Fibroblast of skin of abdomen (primary cell): ENCODE data around the gene TAF1C.

ENCODE experiments used
- DNase-seq: peaks from one replicate; pipeline ENCODE4 v3.0.0-alpha.2; 2013

TAF1C gene

DNA sequence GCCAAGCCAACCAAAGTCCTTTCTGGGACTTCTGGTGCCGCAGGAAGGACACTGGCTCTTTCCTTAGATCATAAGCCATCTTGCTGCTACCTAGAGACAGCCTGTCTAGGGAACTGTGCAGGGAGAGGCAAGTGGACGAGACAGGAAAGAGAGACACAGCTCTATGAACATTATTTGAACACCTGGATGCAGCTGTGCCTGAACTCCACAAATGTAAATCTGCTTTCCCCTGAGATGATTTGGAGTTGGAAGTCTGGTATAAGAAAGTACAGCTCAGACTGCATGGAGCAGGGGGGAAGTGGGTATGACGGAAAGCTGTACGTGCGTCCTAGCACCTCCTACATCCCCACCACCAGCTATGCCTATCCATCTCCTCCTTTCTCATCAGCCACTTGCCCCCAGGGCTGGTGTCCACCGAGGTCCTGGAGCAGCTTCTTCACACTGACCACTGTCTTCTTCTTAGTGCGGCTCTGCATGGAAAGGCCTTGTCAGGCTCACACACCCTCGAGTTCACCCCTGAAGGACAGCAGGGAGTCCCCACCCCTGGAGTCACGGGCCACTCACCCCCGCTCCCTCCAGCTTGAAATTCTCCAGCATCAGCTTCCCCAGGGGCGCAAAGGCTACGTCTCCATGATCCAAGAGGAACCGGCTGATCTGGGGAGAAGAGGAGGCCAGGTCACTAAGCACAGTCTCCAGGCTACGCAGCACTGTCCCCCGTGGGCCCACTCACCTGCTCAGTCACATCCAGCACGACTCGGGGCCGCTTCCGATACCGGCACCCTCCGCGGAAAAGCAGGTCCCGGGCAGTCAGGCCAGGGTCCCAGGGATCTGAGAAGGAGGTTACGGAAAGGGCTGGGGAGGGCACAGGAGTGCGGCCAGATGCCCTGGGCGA lies 3.9 kb downstream of the TAF1C start:
- no peak for DNase-seq

DNA sequence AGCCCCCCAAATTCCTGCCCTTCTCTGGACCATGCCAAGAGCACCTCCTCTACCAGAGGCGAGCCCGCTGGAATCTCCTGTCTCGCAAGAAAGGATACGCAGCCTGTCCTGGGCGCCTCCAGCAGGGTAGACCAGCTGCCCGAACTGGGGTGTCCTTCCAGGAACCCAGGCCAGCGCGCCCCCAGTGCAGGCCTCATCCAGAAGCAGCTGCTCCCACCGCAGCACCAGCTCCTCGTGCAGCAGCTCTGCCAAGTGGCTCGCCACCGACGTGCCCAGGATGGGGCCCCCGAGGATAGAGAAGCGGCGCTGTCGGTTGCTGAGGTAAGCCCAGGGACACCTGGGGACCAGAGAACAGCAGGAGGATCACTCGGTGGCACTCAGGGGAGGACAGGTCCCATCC lies 4.8 kb downstream of the TAF1C start:
- DNase-seq = no peak

DNA sequence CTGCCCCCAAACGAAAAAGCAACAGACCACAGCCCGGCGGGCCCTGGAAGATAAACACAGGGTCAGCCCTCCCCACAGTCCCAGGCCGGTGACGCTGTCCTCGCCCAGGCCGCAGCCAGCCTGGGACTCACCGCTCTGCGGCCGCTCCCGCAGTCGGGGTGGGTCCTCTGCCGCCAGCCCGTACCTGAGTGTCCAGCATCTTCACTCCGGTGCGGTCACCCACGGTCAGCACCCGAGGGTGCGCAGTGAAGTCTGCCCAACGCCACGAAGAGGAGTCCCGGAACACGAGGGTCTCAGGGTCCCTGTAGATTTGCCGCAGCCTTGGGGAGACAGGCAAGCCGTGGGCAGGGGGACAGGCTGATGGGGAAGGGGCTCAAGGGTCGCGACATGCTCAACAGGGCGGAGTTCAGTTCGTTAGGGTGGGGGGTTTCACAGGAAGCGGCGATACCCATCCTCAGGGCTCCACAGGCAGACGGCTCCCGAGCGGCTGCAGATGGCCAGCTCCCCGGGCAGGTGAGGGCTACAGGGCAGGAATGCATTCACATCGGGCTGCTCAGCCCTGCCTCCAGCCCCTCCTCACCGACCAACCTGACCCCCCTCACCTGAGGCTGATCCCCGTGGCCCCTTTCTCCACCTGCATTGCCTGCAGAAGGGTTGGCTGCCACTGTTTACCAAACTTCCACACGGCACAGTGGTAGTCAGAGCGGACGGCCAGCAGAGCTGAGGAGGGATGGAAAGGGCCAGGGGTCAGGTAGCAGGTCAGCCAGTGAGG lies 5.5 kb downstream of the TAF1C start:
- no peak for DNase-seq

DNA sequence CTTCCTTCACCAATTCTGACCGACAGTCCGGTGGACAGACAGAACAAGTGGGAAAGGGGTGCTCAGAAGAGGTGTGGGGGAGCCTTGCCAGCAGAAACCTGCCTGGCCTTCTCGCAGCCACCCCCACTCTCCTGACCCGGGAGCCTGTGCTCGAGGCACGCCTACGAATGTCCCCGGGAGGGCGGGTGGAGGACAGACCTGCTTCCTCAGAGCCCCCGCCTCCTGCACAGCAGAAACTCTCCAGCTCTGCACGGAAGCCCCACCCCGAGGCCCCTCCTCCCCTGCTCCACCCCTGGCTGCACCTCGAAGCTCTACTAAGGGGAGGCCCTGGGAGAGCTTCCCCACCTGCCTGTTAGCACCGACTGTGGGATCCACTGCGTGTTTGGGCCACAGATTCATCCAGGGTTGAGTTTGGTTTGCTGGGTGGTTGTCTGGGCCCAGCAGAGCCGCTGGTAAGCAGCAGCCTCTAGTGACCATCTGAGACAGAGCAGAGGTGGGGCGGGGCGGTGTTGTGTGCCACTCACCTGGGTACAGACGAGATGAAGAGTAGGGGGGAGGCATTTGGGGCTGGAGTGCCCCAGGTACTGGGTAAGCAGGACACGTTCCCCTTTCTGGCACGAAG lies 6.2 kb downstream of the TAF1C start:
- no peak for DNase-seq

DNA sequence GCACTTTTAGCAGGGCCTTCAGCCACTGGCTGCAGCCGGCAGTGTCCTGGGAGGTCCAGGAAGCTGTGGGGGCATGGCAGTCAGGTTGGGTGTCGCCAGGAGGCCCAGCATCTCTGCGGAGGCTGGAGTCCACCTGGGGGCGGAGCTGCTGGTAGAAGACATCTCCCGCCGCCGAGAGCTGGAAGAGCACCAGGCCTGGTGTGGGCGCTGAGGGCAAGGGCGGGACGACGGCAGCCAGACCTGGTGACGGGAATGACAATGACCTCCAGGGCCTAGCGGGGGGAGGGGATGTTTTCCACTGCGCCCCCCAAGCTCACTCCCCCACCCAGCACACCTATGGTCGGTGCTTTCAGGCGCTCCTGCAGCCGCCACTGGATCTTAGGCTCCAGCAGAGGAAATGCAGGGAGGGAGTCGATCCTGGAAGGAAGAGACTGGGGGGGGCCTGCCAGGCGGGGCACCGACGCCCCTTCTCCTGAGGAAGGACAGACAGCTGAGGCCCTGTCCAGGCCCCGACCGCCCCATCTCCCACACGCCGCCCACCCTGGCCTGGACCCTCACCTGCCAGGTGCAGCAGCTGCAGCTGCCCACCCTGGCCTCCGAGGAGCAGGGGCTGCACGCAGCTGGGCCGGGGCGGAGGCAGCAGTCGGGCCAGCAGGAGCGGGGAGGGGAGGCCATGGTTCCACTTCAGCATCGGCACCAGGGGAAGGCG lies 7.1 kb downstream of the TAF1C start:
- no peak for DNase-seq

DNA sequence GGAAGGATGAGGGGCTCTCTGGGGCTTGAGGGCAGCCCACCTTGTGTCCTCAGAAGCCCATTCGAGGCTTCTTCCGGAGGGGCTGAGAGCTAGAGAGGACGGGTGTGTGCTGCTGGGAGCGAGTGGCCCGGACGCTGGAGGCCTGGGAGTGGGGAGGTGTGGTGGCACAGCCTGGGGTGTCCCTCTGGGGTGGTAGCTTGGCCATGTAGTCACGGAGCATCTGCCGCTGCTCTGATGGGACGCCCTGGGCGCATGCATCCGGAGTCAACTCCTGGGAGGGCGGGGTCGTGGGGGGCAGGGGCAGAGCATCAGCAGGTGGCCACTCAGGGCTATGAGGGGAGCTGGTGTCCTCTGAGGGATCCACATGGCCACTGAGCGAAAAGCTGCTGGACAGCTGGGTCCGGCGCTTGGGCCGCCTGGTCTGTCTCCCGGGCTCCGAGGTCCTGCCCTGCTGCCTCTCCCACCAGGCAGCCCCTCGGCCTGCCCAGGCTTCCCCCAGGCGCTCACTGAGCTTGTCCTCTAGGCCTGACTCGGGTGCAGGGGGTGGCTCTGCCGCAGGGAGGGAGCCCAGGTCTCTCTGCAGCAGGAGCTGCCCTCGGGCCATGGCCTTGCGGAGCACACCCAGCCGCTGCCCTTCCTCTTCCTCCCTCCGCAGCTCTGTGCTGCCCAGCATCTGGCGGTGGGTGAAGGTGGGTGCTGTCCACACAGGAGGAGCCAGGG lies 7.8 kb downstream of the TAF1C start:
- DNase-seq = no peak

DNA sequence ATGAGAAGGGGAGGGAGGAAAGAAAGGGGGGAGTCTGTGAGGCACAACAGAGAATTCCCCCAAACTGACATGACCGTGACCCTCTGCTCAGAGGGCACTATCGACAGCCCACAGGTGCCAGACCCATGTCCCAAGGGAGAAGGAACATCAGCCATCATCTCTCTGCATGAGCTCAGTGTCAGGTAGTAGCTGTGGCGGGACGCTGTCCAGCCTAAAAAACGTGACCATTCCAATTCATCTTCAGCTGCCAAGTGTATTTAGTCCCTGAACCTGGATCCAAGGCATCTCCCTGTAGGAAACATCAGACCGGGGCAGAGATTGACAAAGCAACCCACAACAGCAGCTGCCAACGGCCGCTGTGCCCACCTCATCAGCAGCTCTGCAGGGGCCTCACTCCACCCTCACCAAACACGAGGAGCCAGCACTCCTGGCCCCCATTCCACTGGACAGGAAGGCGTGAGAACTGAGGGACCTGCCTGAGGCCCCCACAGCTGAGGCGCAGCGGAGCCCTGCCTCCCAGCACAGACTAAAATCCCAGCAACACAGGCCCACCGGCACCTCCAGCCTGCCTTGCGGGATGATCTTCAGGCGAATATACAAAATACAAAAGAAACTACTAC lies 8.6 kb downstream of the TAF1C start:
- DNase-seq = no peak

DNA sequence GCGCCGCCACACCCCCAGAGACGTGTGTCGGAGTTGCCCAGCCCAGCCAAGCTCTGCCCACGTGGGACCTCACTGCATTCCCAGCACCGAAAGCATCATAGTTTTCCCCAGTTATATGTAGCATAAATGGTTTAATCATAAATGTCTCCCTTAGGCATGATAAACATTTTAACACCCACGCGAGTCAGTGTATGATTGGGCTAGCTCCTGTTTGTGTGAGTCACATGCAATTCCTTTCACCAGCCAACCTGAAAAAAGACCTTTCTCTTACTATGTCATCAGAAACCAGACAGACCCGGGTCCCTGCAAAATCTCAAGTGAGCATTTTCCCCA lies 9.2 kb downstream of the TAF1C start:
- DNase-seq = peak; percentile 61

DNA sequence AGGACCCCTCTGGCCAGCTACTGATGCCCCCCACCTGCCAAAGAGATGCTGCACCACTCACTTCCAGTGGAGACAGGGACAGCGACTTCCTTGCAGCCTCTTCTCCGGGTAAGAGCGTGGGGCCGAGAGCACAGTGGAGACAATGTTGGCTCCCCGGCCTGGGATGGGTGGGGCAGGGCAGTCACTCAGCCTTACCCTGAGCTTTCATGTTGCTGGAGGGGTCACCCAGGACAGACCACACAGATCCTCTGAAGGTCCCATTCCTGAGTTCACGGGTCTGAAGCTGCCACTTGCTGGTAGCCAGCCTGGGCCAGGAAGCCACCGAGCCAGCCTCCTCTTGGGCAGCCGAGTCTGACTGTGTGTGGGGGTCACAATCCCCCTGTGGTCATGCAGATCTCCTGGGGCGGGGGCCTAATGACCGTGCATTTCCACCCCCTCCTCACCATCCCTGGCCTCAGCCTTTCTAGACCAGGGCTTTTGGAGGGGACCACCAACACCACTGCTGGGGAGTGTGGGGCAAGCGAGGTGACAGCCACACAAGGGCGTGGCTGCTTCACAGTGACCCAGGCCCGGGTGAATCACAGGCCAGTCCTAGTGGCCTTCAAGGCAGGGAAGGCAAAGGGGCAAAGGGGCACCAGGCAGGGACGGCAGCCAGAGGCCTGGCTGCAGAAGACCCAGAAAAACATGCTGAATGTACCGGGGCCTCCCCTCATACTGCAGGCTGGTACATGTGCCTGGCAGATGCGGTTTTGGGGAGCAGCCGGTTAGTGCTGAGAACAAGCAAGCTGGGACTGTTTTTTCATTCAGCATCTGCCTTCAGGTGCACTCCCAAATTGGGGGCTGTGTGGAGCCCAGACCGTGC lies 10.4 kb downstream of the TAF1C start:
- no peak for DNase-seq

DNA sequence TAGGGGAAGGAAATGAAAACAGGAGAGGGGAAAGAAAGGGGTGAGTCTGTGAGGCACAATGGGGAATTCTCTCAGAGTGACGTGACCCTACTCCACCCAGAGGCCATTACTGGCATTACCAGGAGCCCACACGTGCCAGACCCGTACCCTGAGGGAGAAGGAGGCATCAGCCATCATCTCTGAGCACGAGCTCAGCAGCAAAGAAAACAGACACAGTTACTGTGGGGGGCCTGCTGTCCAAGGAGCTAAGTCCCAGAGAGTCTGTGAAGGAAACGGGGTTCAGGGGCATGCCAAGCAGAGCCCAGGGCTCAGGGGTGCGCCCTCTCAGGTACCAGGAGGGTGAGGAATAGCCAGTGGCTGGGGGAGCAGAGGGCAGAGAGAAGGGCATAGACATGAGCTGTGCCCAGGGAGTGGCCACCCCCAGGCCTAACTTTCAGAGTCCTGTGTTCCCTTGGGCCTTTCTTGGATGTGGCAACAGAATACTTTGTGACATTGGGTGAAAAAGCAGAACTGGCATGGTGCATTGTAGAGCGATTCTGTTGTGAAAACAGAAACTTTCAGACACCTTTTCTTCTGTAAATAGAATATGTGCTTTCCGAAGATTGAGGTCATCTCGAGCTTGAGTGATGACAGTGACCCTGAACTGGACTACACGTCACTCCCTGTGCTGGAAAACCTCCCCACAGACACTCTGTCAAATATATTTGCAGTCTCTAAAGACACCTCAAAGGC lies 11.3 kb downstream of the TAF1C start:
- peak; percentile 35 for DNase-seq

DNA sequence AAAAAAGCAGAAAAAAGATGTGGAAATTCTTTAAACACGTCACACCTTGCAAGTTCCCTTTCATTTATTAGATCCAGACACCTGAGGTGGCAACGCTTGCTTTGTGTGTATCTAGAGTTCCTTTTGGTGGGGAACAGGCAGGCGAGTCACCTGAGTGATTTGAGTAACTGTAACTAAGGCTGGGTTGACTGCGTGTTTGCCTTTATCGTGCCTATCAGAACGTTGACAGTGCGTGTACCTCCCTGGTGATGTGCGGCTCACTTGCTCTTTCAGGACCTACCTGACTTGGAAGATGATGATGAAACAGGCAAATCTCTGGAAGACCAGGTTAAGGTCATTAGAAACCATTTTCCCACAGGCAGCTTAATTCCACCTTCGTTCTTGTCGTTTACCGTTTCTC lies 12.5 kb downstream of the TAF1C start:
- DNase-seq = no peak

DNA sequence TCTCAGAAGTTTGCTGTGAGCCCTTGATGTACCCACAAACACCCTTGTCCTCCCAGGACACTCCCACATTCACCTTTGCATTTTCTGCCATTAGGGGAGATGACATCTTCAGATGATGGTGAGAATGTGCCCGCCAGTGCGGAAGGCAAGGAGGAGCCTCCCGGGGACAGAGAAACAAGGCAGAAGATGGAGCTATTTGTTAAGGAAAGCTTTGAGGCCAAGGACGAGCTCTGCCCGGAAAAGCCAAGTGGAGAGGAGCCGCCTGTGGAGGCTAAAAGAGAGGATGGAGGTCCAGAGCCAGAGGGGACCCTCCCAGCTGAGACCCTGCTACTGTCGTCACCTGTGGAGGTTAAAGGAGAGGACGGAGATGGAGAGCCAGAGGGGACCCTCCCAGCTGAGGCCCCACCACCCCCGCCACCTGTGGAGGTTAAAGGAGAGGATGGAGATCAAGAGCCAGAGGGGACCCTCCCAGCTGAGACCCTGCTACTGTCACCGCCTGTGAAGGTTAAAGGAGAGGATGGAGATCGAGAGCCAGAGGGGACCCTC lies 17.0 kb downstream of the TAF1C start:
- DNase-seq = no peak

DNA sequence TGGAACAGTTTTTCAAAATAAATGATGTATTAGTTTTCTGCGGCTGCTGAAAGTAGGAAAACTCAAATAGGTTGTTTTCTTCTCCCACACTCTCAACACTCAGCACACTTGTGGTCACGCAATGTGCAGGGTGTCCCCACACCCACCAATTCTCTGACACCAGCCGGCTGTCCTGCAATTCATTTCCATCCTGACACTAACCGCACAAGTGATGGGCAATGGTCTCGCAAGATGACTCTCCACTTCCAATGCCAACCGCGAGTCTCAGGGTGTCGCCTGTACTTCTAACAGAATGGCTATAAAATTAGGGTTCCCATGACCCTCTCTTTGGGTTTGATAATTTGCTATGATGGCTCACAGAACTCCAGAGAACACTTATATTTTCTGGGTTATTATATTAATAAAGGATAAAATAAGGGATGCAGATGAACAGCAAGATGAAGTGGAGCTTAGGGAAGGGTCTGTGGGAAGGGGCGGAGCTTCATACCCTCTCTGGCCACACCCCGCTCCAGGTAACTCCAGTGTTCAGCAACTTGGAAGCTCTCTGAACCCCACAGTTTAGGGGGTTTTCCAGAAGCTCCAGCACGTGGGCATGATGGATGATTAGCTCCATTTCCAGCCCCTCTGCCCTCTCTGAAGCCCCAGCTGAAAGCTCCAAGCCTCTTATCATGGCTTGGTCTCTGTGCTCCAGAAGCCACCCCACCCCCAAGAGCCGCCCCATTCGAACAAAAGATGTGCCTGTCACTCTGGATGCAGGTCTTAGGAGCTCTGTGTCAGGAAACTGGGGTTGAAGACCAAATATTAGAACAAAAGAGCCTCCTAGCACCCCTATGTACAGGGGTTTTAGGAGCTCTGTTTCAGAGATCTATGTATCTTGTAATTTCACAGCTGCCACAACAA lies 19.8 kb downstream of the TAF1C start:
- DNase-seq = no peak

DNA sequence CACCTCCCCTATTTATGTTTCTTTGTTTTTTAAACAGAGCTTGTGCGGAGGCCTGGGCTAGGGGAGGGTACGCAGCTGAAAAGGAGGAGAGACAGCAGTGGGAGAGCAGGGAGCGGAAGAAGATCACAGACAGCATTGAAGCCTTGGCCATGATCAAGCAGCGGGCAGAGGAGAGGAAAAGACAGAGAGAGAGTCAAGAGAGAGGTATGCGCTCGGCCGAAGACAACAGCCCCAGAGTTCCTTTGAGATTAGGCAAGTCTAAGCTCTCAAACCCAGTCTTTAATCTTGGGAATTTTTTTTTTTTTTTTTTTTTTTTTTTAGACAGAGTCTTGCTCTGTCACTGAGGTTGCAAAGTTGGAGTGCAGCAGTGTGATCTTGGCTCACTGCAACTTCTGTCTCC lies 21.1 kb downstream of the TAF1C start:
- DNase-seq = no peak

DNA sequence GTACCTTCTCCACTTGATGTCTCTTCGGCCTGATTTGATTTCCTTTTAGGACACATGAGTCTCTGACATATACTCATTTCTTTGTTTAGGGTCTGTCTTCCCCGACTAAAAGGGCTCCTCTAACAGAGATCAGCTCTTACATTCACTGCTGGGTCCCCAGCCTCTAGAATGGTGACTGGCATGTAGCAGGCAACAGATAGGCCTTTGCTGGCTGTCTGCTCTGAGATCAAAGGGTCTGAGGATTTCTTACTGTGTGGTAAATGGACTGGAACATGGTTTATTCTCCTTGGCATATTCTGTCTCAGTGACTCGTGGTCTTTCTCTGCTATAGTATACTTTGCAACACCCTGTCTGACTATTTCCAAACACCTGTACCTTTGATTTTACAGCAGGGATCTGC lies 25.1 kb downstream of the TAF1C start:
- no peak for DNase-seq

DNA sequence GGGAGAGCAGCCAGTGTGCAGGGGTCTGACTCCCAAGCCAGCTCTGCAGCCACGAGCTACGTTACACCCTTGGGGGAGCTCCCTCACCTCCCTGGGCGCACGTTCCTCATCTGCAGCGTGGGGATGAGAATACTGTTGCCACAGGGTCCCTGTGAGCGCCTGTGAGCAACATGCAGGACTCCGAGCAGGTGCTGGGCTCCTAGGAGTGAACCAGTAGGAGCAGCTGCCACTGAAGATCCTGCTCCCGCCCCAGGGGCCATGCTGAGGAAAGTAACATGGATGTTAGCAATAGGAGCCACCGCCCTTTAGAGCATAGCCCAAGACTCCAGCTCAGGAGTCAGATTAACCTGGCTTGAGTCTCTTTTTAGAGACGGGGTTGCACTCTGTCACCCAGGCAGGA lies 25.8 kb downstream of the TAF1C start:
- no peak for DNase-seq

DNA sequence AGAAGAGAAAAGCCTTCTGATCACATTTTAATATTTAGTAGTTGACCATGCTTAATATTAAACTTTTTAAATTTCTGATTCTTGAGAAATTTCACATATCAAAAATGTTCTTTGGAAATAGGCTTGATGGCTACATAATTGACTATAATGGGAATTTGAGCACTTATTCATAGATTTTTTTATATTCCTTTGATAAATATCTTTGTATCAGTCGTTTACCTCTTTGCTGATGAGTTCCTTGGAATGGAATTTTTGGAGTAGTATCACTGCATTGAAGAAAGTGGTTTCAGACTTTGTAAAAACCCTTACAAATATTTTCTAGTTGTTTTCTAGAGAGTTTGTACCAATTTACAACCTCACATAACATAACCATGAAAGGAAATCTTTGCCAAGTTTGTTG lies 27.1 kb downstream of the TAF1C start:
- DNase-seq = no peak

DNA sequence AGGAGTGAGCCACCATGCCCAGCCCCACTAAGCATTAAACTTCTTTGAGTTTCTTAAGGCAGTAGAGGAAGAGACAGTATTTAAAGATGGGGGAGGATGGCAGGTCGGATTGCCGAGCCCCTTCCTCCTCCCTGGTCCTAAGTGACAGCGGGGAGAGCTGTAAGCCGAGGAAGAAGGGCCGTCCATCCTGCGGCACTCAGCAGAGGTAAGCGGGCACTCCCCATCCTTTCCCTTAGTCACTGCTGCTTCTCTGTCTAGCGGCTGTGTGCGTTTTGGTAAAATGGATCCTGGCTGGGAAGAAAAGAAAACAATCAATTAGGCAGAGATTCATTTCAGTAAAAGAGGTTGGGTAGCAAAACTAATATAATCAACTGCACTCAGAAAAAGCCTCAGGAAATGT lies 27.9 kb downstream of the TAF1C start:
- DNase-seq = no peak

DNA sequence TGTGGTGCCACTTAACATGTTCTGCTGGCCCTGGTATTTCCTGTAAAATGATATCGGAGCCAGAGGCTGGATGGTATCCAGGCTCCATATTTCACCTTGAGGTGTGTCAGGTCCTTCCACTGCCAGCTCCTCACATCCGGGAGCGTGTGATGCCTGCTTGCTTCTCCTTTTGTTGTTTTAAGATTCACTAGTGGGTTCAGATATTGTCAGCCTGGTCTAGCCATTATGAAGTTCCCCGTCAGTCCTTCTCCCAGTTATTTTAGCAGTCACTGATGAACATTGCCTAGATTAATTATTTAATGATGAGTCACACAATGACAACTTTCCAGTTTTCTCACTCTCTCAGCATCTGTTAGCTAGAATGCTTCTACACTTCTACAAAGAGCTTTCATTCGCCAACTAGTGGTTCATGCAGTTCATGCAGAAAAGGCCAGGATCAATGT lies 30.5 kb downstream of the TAF1C start:
- DNase-seq = peak; percentile 40
